Motor neuron (in vitro differentiated cells): ENCODE data around the gene DERA. TPM values are rescaled to one million over a fixed set of nuclear protein-coding genes. Genes with fewer than 3 reads are reported as not detected.

Experiments
- ATAC-seq, 8 experiments: fragments of 200-7000 bp; cut with Tn5 transposase; replicated peaks in 6 of 8; 2 replicates each; pipeline ENCODE4 v1.8.0; 2021; ENCODE audit warnings: mild to moderate bottlenecking in 8 of 8, moderate library complexity in 8 of 8
- H3K27ac ChIP-seq, 2 donors: fragments of 250-450 bp; sonication (Bioruptor Pico); 2 replicates each; pipeline ENCODE4 v1.9.0; 2021; ENCODE audit warnings: antibody characterized with exemption in 2 of 2, mild to moderate bottlenecking in 2 of 2, moderate library complexity in 1 of 2
- H3K4me1 ChIP-seq, 2 donors: fragments of 250-450 bp; sonication (Bioruptor Pico); replicated peaks in 1 of 2; 2 replicates each; pipeline ENCODE4 v1.6.1; 2021; ENCODE audit warnings: antibody characterized with exemption in 2 of 2, mild to moderate bottlenecking in 2 of 2, moderate library complexity in 1 of 2
- H3K4me3 ChIP-seq, 5 donors: fragments of 250-450 bp; sonication (Bioruptor Pico); 2 replicates each; pipeline ENCODE4 v1.9.0; 2021; ENCODE audit warnings: antibody characterized with exemption in 5 of 5, mild to moderate bottlenecking in 5 of 5, moderate library complexity in 4 of 5
- WGBS, 10 experiments: fragments of 450-650 bp; shearing (Covaris generic); methylation state at CpG; one replicate each; pipeline ENCODE4 v1.0.0; 2022; 5-methylcytosine and 5-hydroxymethylcytosine counted together
- in situ Hi-C, 9 experiments: fragments of 400-800 bp; cut with MboI; loops; one replicate each; pipeline ENCODE4 v1.15.0; 2021; ENCODE audit warnings: low sequenced_read_pairs in 9 of 9, low pct_unique_long_range_greater_than_20kb in 2 of 9; ENCODE audit not compliant: unreplicated experiment in 9 of 9
- total RNA-seq, 8 experiments: library from RNA; unstranded; fragments of 300-600 nt; gene quantifications; 2 replicates each; pipeline versions ENCODE4 v1.2.3 to v1.2.4, GENCODE V29; 2022

DERA gene
- total RNA-seq, 8 experiments from 2014 or later: 5.0 to 29.9 (median 22.6) TPM

DNA sequence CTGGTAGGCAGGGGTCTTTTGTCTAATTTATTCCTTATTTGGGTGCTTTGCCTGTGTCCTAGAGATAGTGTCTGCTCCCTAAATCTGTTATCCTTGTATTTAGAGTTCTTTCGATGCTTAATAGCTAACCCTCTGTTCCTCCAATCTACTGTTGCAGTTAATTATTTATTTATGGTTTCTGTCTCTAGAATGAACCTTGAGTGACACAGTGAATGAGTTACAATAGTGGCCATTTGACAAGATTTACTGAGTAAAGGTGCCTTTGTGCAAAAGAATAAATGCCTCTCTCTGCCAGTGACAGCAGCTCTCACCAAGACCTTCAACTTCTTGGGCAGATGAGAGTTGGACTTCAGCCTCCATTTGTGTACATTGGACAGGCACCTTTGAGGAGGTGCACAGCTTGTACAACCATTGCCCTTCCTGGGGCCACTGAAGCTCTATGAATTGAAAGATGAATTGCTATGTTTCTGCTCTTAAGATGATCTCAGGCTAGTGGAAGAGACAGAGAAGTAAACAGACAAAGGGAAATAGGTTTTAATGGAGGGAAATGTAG lies 165.9 kb downstream of the DERA start:
- Histone ChIP-seq H3K4me1 (no peaks in the 10 kb centered on the region), H3K4me3 (no peak overlapping the region), H3K27ac (no peak overlapping the region)
- no peak for ATAC-seq
- 13 to 100% (median 52%) methylated on average over 1 of the region's 1 CpG; no CpG with 5 or more reads in 2 of the 10 experiments for WGBS, 10 experiments
- in situ Hi-C loops: loop anchor here in 1 of 9 experiments (25.0 kb wide), 1 partner anchor 285 kb away; no protein-coding TSS in a partner anchor

DNA sequence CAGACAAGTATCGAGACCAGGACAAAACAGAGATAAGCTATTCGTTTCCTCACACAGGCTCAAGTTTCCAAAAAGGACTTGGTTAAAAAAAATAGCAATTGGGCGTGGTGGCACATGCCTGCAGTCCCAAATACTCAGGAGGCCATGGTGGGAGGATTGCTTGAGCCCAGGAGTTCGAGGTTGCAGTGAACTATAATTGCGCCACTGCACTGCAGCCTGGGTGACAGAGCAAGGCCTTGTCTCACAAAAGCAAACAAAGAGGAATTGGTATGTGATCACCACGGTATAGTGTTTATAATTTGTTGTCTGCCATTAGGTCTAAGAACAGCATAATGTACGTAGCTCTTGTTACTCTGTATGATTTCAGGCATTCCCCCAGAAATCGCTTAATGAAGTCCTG lies 175.3 kb downstream of the DERA start:
- H3K4me1 ChIP-seq: peaks cover 0 to 3% of the 10 kb centered on the region in 2 donors
- in situ Hi-C loops: loop anchor here in 1 of 9 experiments (25.0 kb wide), 1 partner anchor 276 kb away; no protein-coding TSS in a partner anchor
- H3K27ac ChIP-seq: no peak overlapping the region
- ATAC-seq: no peak
- WGBS, 10 experiments: 20 to 100% (median 77%) methylated on average over 1 to 7 of the region's 8 CpGs; no CpG with 5 or more reads in 2 of the 10 experiments
- no peak overlapping the region for H3K4me3 ChIP-seq

DNA sequence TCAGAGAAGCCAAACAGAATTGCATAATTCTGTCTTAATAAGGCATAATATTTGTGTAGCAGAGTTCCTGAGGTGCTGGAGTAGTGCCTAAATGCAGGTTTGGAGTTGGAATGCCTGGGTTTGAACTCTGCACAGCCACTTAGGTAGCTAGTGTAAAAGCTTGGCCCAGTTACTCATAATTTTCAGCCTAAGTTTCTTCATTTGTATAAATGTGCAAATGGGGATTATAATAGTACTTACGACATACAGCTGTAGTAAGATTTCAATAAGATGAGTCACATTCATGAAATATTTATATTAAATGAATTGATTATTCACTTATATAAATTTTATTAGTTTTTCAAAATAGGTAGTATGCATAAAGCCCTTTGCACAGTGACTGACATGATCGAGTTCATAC lies 175.8 kb downstream of the DERA start:
- ATAC-seq: peak in 3 of 8 experiments; percentile 55 to 90 (median 65)
- in situ Hi-C loops: loop anchor here in 1 of 9 experiments (25.0 kb wide), 1 partner anchor 275 kb away; no protein-coding TSS in a partner anchor
- H3K27ac ChIP-seq: no peak overlapping the region
- peaks cover 0 to 3% of the 10 kb centered on the region in 2 donors for H3K4me1 ChIP-seq
- WGBS, 10 experiments: 0 to 100% (median 98%) methylated on average over 1 to 2 of the region's 2 CpGs; no CpG with 5 or more reads in 2 of the 10 experiments
- no peak overlapping the region for H3K4me3 ChIP-seq

Other genes with a start within 250 kb of the DERA start
- 10 to 100 TPM in 7 of 8 experiments, 1 to 10 TPM in 1; 7.8 to 84.5 (median 16.6) TPM for gene EPS8, start 121.9 kb upstream of the DERA start, total RNA-seq
- 100 to 1,000 TPM; 139 to 221 (median 171) TPM for gene STRAP, start 28.9 kb upstream of the DERA start, total RNA-seq